Thymus (tissue), 11 donors: ENCODE data around the gene PRKCH. TPM values are rescaled to one million over a fixed set of nuclear protein-coding genes. Genes with fewer than 3 reads are reported as not detected.

Experiments
- DNase-seq, 9 donors: peaks; one replicate each; pipeline ENCODE4 v3.0.0-alpha.2; 2013; ENCODE audit warnings: low spot score in 9 of 9, low read depth in 6 of 9, missing footprints in 1 of 9
- H3K27ac ChIP-seq, 2 donors: one replicate each; pipeline ENCODE4 v1.5.1; 2013; ENCODE audit warnings: control low read depth in 1 of 2, low read depth in 1 of 2, low read length in 1 of 2, mild to moderate bottlenecking in 1 of 2, moderate library complexity in 1 of 2
- H3K27me3 ChIP-seq, 2 donors: one replicate each; pipeline ENCODE4 v1.5.1; 2013; ENCODE audit warnings: low read length in 1 of 2; ENCODE audit not compliant: control insufficient read depth in 2 of 2, insufficient read depth in 1 of 2
- H3K36me3 ChIP-seq, 2 donors: one replicate each; pipeline ENCODE4 v1.5.1; 2013; ENCODE audit warnings: low read length in 1 of 2, mild to moderate bottlenecking in 1 of 2, moderate library complexity in 1 of 2; ENCODE audit not compliant: control insufficient read depth in 2 of 2, insufficient read depth in 2 of 2
- H3K4me1 ChIP-seq, 2 donors: one replicate each; pipeline ENCODE4 v1.5.1; 2013; ENCODE audit warnings: low read length in 2 of 2; ENCODE audit not compliant: control insufficient read depth in 2 of 2, insufficient read depth in 2 of 2
- H3K4me3 ChIP-seq, 2 donors: one replicate each; pipeline ENCODE4 v1.5.1; 2013; ENCODE audit warnings: low read length in 2 of 2, control low read depth in 1 of 2, mild to moderate bottlenecking in 1 of 2
- H3K9me3 ChIP-seq, 2 donors: one replicate each; pipeline ENCODE4 v1.5.1; 2013; ENCODE audit warnings: low read length in 1 of 2, mild to moderate bottlenecking in 1 of 2; ENCODE audit not compliant: control insufficient read depth in 2 of 2, insufficient read depth in 1 of 2
- WGBS: extraction: QIAGEN DNeasy Blood & Tissue Kit; methylation state at CpG from one replicate; pipeline ENCODE4 v1.1.7; 2013; 5-methylcytosine and 5-hydroxymethylcytosine counted together
- polyA plus RNA-seq: library from polyadenylated mRNA; stranded (reverse); fragments of 200-250 nt; gene quantifications from one replicate; pipeline ENCODE4 v1.2.3, GENCODE V29; 2013
- total RNA-seq: library from RNA; stranded (reverse); fragments of 120-200 nt; gene quantifications from one replicate; pipeline ENCODE4 v1.2.4, GENCODE V29; 2013
- donor health status: healthy.

The PRKCH gene
- total and polyA plus RNA-seq, 2 donors, result 73.5 to 81.8 TPM

DNA sequence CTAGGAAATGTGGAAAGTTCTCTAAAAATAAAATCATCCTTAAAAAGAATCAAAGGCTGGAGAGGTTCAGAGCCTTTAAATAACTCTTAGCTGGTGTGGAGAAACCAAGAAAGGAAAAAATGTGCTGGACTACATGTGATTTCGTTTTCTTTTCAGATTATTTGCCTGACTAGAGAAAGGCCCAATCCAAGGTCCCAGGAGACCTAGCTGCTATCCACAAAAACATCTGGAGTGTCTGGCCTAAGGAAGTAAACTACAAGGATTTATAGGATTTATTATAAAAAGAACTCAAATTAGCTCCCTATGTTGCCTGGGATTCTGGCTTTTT lies 39.5 kb upstream of the PRKCH start:
- DNase-seq, result no peak
- H3K4me3 ChIP-seq, result no peak overlapping the region
- H3K9me3 ChIP-seq, result peaks cover 0 to 2% of the 10 kb centered on the region in 2 donors
- 92% methylated on average over 1 of the region's 1 CpG for WGBS
- peaks cover 6 to 9% of the 10 kb centered on the region in 2 donors for H3K4me1 ChIP-seq
- H3K27me3 ChIP-seq, result peaks cover 25 to 55% of the 10 kb centered on the region in 2 donors
- no peak overlapping the region for H3K27ac ChIP-seq
- H3K36me3 ChIP-seq, result no peaks in the 10 kb centered on the region

- Histone ChIP-seq H3K4me3 (no peak overlapping the region), H3K27ac (no peak overlapping the region), H3K4me1 (peaks cover 6 to 9% of the 10 kb centered on the region in 2 donors), H3K27me3 (peaks cover 25 to 54% of the 10 kb centered on the region in 2 donors), H3K36me3 (no peaks in the 10 kb centered on the region), H3K9me3 (peaks cover 0 to 2% of the 10 kb centered on the region in 2 donors)
- DNase-seq, result no peak
- 95% methylated on average over 2 of the region's 2 CpGs for WGBS
These were observed 38.6 kb upstream of the PRKCH start for GRCh38 chr14:61282746-61283145.

GRCh38 chr14:61284001-61284400 lies 37.4 kb upstream of the PRKCH start:
- DNase-seq, result no peak
- Histone ChIP-seq H3K4me1 (peaks cover 6 to 9% of the 10 kb centered on the region in 2 donors), H3K4me3 (no peak overlapping the region), H3K36me3 (no peaks in the 10 kb centered on the region), H3K9me3 (peaks cover 0 to 2% of the 10 kb centered on the region in 2 donors), H3K27ac (no peak overlapping the region), H3K27me3 (peaks cover 23 to 51% of the 10 kb centered on the region in 2 donors)
- WGBS, result 20% methylated on average over 3 of the region's 3 CpGs

DNA sequence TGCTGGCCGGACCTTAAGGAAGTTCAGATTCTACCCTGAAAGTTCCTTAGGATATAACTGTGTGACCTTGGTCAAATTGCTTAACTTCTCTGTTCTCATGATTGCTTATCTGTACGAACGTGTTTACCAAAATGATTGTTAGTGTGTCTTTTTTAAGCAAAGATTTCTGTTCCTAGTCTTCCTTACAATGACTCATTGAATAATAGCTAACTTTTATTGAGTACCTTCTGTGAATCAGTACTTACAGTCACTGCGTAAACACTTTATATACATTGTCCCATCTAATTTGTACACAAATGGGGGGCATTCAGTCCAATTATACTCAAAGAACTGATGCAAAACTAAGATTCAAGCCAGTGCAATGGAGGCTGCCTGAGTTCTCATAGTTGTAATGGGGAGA lies 36.0 kb upstream of the PRKCH start:
- no peak for DNase-seq

GRCh38 chr14:61287196-61287595 lies 34.2 kb upstream of the PRKCH start:
- Histone ChIP-seq H3K9me3 (no peaks in the 10 kb centered on the region), H3K27me3 (peaks cover 0 to 19% of the 10 kb centered on the region in 2 donors), H3K27ac (no peak overlapping the region), H3K36me3 (no peaks in the 10 kb centered on the region), H3K4me1 (no peaks in the 10 kb centered on the region), H3K4me3 (no peak overlapping the region)
- DNase-seq, result no peak
- WGBS, result 98% methylated on average over 7 of the region's 7 CpGs

More for the DNA sequence above, 36.0 kb upstream of the PRKCH start:
- Histone ChIP-seq H3K4me3 (no peak overlapping the region), H3K4me1 (peaks cover 6% of the 10 kb centered on the region in 2 donors), H3K36me3 (no peaks in the 10 kb centered on the region), H3K27ac (no peak overlapping the region), H3K27me3 (peaks cover 11 to 37% of the 10 kb centered on the region in 2 donors), H3K9me3 (peaks cover 0 to under 1% of the 10 kb centered on the region in 2 donors)
- 96% methylated on average over 4 of the region's 4 CpGs for WGBS

- no peak overlapping the region for H3K27ac ChIP-seq
- no peak for DNase-seq
- H3K4me3 ChIP-seq, result no peak overlapping the region
- no peaks in the 10 kb centered on the region for H3K36me3 ChIP-seq
- H3K9me3 ChIP-seq, result no peaks in the 10 kb centered on the region
- WGBS, result 97% methylated on average over 4 of the region's 4 CpGs
- H3K4me1 ChIP-seq, result no peaks in the 10 kb centered on the region
- peaks cover 0 to 10% of the 10 kb centered on the region in 2 donors for H3K27me3 ChIP-seq
These were observed 33.2 kb upstream of the PRKCH start for GRCh38 chr14:61288228-61288627.

DNA sequence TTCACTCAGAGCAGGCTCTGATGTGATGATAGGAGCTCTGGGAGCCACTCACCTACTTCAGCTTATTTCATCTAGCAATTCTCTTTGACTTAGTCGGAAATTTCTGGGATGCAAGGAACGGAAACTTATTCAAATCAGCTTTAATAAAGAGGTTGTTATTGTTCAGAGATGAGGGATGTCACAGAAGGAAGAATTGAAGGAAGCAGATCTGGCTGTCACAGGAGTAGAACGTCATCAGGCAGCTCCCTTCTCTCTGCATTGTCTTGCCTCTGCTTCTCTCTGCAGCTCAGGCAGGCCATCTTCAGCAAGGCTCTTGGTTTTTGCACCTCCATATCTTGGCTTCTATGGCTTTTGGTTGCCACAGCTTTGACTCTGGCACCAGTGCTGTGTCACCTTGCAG lies 32.7 kb upstream of the PRKCH start:
- Histone ChIP-seq H3K4me1 (no peaks in the 10 kb centered on the region), H3K9me3 (no peaks in the 10 kb centered on the region), H3K27me3 (peaks cover 0 to 6% of the 10 kb centered on the region in 2 donors), H3K27ac (no peak overlapping the region), H3K4me3 (no peak overlapping the region), H3K36me3 (no peaks in the 10 kb centered on the region)
- no peak for DNase-seq
- 96% methylated on average over 3 of the region's 3 CpGs for WGBS

DNA sequence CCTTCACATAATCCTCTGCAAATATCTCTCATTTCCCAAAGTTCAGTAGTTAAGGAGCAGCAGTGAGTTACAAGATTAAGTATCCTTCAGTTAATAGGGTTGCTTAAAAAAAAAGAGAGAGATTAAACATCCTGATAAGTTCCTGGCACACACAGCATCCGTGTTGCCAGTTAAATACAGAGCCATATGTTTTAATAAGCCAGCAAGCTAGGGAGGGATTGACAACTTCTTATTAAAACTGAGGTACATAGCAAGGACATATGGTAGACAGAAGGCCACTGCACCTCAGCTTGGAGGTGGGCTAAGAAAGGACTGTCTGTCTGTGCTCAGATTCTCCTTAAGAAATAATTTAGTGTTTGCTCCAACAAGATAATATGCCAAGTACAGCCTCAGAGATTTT lies 30.7 kb upstream of the PRKCH start:
- no peak for DNase-seq
- no peaks in the 10 kb centered on the region for H3K36me3 ChIP-seq
- no peaks in the 10 kb centered on the region for H3K4me1 ChIP-seq
- H3K4me3 ChIP-seq, result no peak overlapping the region
- H3K27me3 ChIP-seq, result no peaks in the 10 kb centered on the region
- no peak overlapping the region for H3K27ac ChIP-seq
- H3K9me3 ChIP-seq, result no peaks in the 10 kb centered on the region
- WGBS, result 66% methylated on average over 1 of the region's 1 CpG

DNA sequence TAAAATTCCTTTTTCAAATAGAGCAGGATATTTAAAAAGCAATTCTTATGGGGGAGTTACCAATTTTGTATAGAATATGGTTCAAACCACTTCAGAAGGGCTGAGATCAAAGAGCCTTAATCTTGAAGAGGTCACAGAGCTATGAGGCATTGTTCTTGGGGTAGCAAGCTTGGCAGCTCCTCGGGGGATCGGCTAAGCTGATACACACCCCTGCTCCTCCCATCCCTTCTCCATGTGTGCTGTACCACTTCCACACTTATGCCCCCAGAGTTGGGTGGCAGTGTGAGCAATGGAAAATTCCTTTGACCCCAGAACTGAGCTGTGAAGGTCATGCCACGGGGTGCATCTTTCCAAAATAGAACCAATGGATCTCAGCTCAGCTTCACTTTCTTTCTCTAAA lies 25.2 kb upstream of the PRKCH start:
- Histone ChIP-seq H3K4me3 (no peak overlapping the region), H3K9me3 (no peaks in the 10 kb centered on the region), H3K36me3 (no peaks in the 10 kb centered on the region), H3K27me3 (no peaks in the 10 kb centered on the region), H3K27ac (no peak overlapping the region), H3K4me1 (peaks cover 19 to 25% of the 10 kb centered on the region in 2 donors)
- DNase-seq, result no peak
- 45% methylated on average over 3 of the region's 3 CpGs for WGBS
